WTC11 (cell line): ENCODE measurements around the gene ANKRA2. TPM values are rescaled to one million over a fixed set of nuclear protein-coding genes. Genes with fewer than 3 reads are reported as not detected.

Experiments
- ATAC-seq: fragments of 200-7000 bp; cut with Tn5 transposase; 2 replicates; pipeline ENCODE4 v1.10.0; 2021; ENCODE audit warnings: mild to moderate bottlenecking, moderate library complexity
- CTCF ChIA-PET: fragments of 300-600 bp; sonication (Branson Sonifier 250); formaldehyde crosslinking; loops from one replicate; lab custom pipeline; 2021; ENCODE audit warnings: antibody characterized with exemption; lab: Charles Lee
- POLR2A ChIA-PET: fragments of 350-600 bp; sonication (Branson Sonifier 250); formaldehyde crosslinking; loops from one replicate; lab custom pipeline; 2021; ENCODE audit warnings: antibody characterized with exemption; lab: Charles Lee
- DNase-seq: peaks from one replicate; pipeline ENCODE4 v3.0.0; 2021; ENCODE audit warnings: low spot score
- H3K27ac Mint-ChIP-seq: 2 replicates; pipeline ENCODE4 v1.8.0; 2021; ENCODE audit warnings: mixed read lengths
- H3K27me3 Mint-ChIP-seq: 2 replicates; pipeline ENCODE4 v1.8.0; 2021; ENCODE audit warnings: low read depth, mild to moderate bottlenecking, moderate library complexity, mixed read lengths
- H3K36me3 Mint-ChIP-seq: 2 replicates; pipeline ENCODE4 v1.8.0; 2021; ENCODE audit warnings: mixed read lengths
- H3K4me1 Mint-ChIP-seq: 2 replicates; pipeline ENCODE4 v1.8.0; 2022; ENCODE audit warnings: mixed read lengths
- H3K4me3 Mint-ChIP-seq: 2 replicates; pipeline ENCODE4 v1.8.0; 2021; ENCODE audit warnings: mild to moderate bottlenecking, moderate library complexity, mixed read lengths
- H3K9me3 Mint-ChIP-seq: 2 replicates; pipeline ENCODE4 v1.8.0; 2021; ENCODE audit warnings: mixed read lengths
- ATF6 ChIP-seq: sonication (generic); formaldehyde crosslinking; IDR thresholded peaks from 2 replicates; pipeline ENCODE4 v1.8.1; 2023; ENCODE audit warnings: mild to moderate bottlenecking, missing genetic modification reagents
- CREB1 ChIP-seq: sonication (generic); formaldehyde crosslinking; IDR thresholded peaks from 2 replicates; pipeline ENCODE4 v1.8.0; 2023; ENCODE audit warnings: mild to moderate bottlenecking, missing genetic modification reagents
- CTCF ChIP-seq: fragments of 200-600 bp; IDR thresholded peaks from 2 replicates; pipeline ENCODE4 v1.8.0; 2022; ENCODE audit warnings: antibody characterized with exemption
- E2F1 ChIP-seq: sonication (generic); formaldehyde crosslinking; IDR thresholded peaks from 2 replicates; pipeline ENCODE4 v1.8.0; 2022; ENCODE audit warnings: mild to moderate bottlenecking, missing genetic modification reagents
- HMGA2 ChIP-seq: fragments of 250-450 bp; sonication (Bioruptor Pico); IDR thresholded peaks from 2 replicates; pipeline ENCODE4 v1.4.0; 2021; ENCODE audit warnings: mild to moderate bottlenecking, moderate library complexity
- NFE2L1 ChIP-seq: sonication (generic); formaldehyde crosslinking; IDR thresholded peaks from 2 replicates; pipeline ENCODE4 v1.8.1; 2023; ENCODE audit warnings: missing genetic modification reagents
- NR3C1 ChIP-seq: sonication (generic); formaldehyde crosslinking; conservative IDR thresholded peaks from 2 replicates; pipeline ENCODE4 v1.8.1; 2023; ENCODE audit warnings: low read depth, mild to moderate bottlenecking, missing genetic modification reagents
- OVOL2 ChIP-seq: fragments of 250-450 bp; sonication (Bioruptor Pico); IDR thresholded peaks from 2 replicates; pipeline ENCODE4 v1.9.0; 2021; ENCODE audit warnings: mild to moderate bottlenecking, borderline replicate concordance
- PRDM15 ChIP-seq: sonication (generic); formaldehyde crosslinking; IDR thresholded peaks from 2 replicates; pipeline ENCODE4 v1.8.0; 2022; ENCODE audit warnings: missing genetic modification reagents
- PRRX2 ChIP-seq: fragments of 250-450 bp; sonication (Bioruptor Pico); IDR thresholded peaks from 2 replicates; pipeline ENCODE4 v1.8.0; 2021; ENCODE audit warnings: mild to moderate bottlenecking
- ZBTB43 ChIP-seq: sonication (generic); formaldehyde crosslinking; IDR thresholded peaks from 2 replicates; pipeline ENCODE4 v1.8.1; 2023; ENCODE audit warnings: mild to moderate bottlenecking, missing genetic modification reagents
- ZNF317 ChIP-seq: sonication (generic); formaldehyde crosslinking; IDR thresholded peaks from 2 replicates; pipeline ENCODE4 v1.8.1; 2023; ENCODE audit warnings: low read depth, mild to moderate bottlenecking, moderate library complexity, missing genetic modification reagents, borderline replicate concordance
- ZNF416 ChIP-seq: fragments of 250-450 bp; sonication (Bioruptor Pico); IDR thresholded peaks from 2 replicates; pipeline ENCODE4 v1.9.0; 2021; ENCODE audit warnings: mild to moderate bottlenecking, inconsistent platforms
- ZNF532 ChIP-seq: fragments of 250-450 bp; sonication (Bioruptor Pico); IDR thresholded peaks from 2 replicates; pipeline ENCODE4 v1.9.0; 2021; ENCODE audit warnings: mild to moderate bottlenecking, borderline replicate concordance
- total RNA-seq: library from RNA; stranded (reverse); gene quantifications from 3 replicates; pipeline ENCODE4 v1.2.3, GENCODE V29; 2021

ANKRA2 gene
- total RNA-seq, 1 experiment from 2014 or later = 17.7 TPM

GRCh38 chr5:73592551-73592950 is 27.1 kb upstream of the ANKRA2 start (continued):
- TF ChIP-seq PRRX2 (CRISPR knock-in tag) = no peak
- no peak for TF ChIP-seq CREB1 (CRISPR knock-in tag)

- Mint-ChIP-seq H3K4me1 (no peaks in the 10 kb centered on the region), H3K27me3 (no peaks in the 10 kb centered on the region), H3K9me3 (no peaks in the 10 kb centered on the region), H3K36me3 (no peaks in the 10 kb centered on the region), H3K4me3 (no peak overlapping the region), H3K27ac (no peak overlapping the region)
- ChIA-PET POLR2A (interaction anchor here (0.7 kb wide), 1 partner anchor 40 kb away, joined by 4 read pairs; no protein-coding TSS in a partner anchor), CTCF (interaction anchor here (0.7 to 5.2 kb wide), 18 partner anchors 11 to 221 kb away, joined by 3 to 84 read pairs (median 4); partner anchors contain the start of genes ANKRA2 and UTP15)
- DNase-seq (no peak), ATAC-seq (no peak)
- no peak for TF ChIP-seq ZBTB43
Observed at GRCh38 chr5:73591698-73592501, 26.5 kb upstream of the ANKRA2 start.

GRCh38 chr5:73591102-73591695 is 25.8 kb upstream of the ANKRA2 start:
- Mint-ChIP-seq H3K27ac (no peak overlapping the region), H3K4me1 (no peaks in the 10 kb centered on the region), H3K4me3 (no peak overlapping the region), H3K9me3 (no peaks in the 10 kb centered on the region), H3K27me3 (no peaks in the 10 kb centered on the region), H3K36me3 (no peaks in the 10 kb centered on the region)
- ATAC-seq (peak; percentile 74), DNase-seq (peak; percentile 14)
- ChIA-PET POLR2A (interaction anchor here (0.5 to 0.7 kb wide), 2 partner anchors 15 to 39 kb away, joined by 3 to 4 read pairs; no protein-coding TSS in a partner anchor), CTCF (interaction anchor here (0.7 to 5.2 kb wide), 27 partner anchors 9 to 222 kb away, joined by 3 to 84 read pairs (median 4); partner anchors contain the start of genes ANKRA2 and UTP15)
- TF ChIP-seq CTCF (peak; percentile 64), NFE2L1 (no peak), ATF6 (no peak), HMGA2 (CRISPR knock-in tag) (no peak), ZNF416 (CRISPR knock-in tag) (no peak), ZNF317 (no peak)

GRCh38 chr5:73587923-73588322 is 22.5 kb upstream of the ANKRA2 start:
- Mint-ChIP-seq H3K36me3 (no peaks in the 10 kb centered on the region), H3K4me1 (no peaks in the 10 kb centered on the region), H3K27ac (no peak overlapping the region), H3K9me3 (no peaks in the 10 kb centered on the region), H3K27me3 (no peaks in the 10 kb centered on the region), H3K4me3 (no peak overlapping the region)
- ChIA-PET CTCF (interaction anchor here (5.2 kb wide), 1 partner anchor 205 kb away, joined by 84 read pairs; no protein-coding TSS in a partner anchor), POLR2A (no interaction called here)
- DNase-seq (no peak), ATAC-seq (no peak)
- TF ChIP-seq PRDM15 (CRISPR knock-in tag) = no peak
- no peak for TF ChIP-seq OVOL2
- TF ChIP-seq E2F1 = no peak
- TF ChIP-seq NR3C1 (CRISPR knock-in tag) = no peak
- TF ChIP-seq ZNF532 (CRISPR knock-in tag) = no peak
